Ammon's horn (tissue), 1 donor: ENCODE results near the gene TRABD2B.

Experiments used
- DNase-seq: peaks from one replicate; pipeline ENCODE4 v3.0.0-alpha.2; 2016; ENCODE audit warnings: low spot score

Gene TRABD2B

GRCh38 chr1:48021792-48022191, 24.6 kb upstream of the TRABD2B start:
- DNase-seq = no peak

GRCh38 chr1:48019714-48020315, 22.6 kb upstream of the TRABD2B start:
- DNase-seq = no peak

GRCh38 chr1:48018799-48019198, 21.6 kb upstream of the TRABD2B start:
- no peak for DNase-seq

GRCh38 chr1:48017716-48018115, 20.5 kb upstream of the TRABD2B start:
- DNase-seq = no peak

GRCh38 chr1:48016515-48016914, 19.3 kb upstream of the TRABD2B start:
- DNase-seq = no peak

- DNase-seq = no peak
These were observed 16.1 kb upstream of the TRABD2B start for GRCh38 chr1:48013270-48013669.

GRCh38 chr1:48007047-48007446, 9.9 kb upstream of the TRABD2B start:
- DNase-seq = no peak

- no peak for DNase-seq
These were observed 9.1 kb upstream of the TRABD2B start for GRCh38 chr1:48006264-48006663.

GRCh38 chr1:48005253-48006117, 8.3 kb upstream of the TRABD2B start:
- no peak for DNase-seq

- no peak for DNase-seq
These were observed 6.8 kb upstream of the TRABD2B start for GRCh38 chr1:48003741-48004531.

GRCh38 chr1:48002142-48002541, 5.0 kb upstream of the TRABD2B start:
- no peak for DNase-seq

GRCh38 chr1:48001696-48002095, 4.5 kb upstream of the TRABD2B start:
- no peak for DNase-seq

GRCh38 chr1:48000883-48001282, 3.7 kb upstream of the TRABD2B start:
- no peak for DNase-seq

GRCh38 chr1:47999097-47999496, 1.9 kb upstream of the TRABD2B start:
- no peak for DNase-seq

- DNase-seq = no peak
These were observed 1.3 kb upstream of the TRABD2B start for GRCh38 chr1:47998396-47998990.

GRCh38 chr1:47996406-47997226, 569 bp downstream of the TRABD2B start:
- no peak for DNase-seq

GRCh38 chr1:47996060-47996405, 1.2 kb downstream of the TRABD2B start:
- DNase-seq = no peak

GRCh38 chr1:47995306-47996050, 1.7 kb downstream of the TRABD2B start:
- DNase-seq = no peak

GRCh38 chr1:47993881-47994625, 3.1 kb downstream of the TRABD2B start:
- DNase-seq = no peak

GRCh38 chr1:47993416-47993740, 3.8 kb downstream of the TRABD2B start:
- no peak for DNase-seq
